GM21447 (cell line): ENCODE measurements around the gene CD34.
A peak's percentile ranks its signal among the peaks of the same experiment; 100 is the strongest.
"Not testable (repeated sequence)": the region's sequence is repeated elsewhere in the genome, so short reads cannot be mapped to it uniquely, and the experiment has no call there.

Experiments
- ATAC-seq: cut with Tn5 transposase; IDR thresholded peaks from one replicate; pipeline ENCODE4 v1.9.1; 2021; ENCODE audit not compliant: unreplicated experiment

Gene CD34

DNA sequence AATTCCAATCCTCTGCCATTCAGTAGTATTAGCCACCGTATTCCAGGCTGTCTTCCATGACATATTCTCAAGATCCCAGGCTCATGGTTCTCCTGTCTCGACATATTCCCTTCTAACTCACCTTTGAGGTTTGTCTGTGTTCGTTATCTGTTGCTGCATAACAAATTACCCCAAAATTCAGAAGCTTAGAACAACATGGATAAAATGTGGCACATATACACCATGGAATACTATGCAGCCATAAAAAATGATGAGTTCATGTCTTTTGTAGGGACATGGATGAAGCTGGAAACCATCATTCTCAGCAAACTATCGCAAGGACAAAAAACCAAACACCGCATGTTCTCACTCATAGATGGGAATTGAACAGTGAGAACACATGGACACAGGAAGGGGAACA is 33.0 kb downstream of the CD34 start:
- ATAC-seq: not testable (repeated sequence)

GRCh38 chr1:207876131-207876530 is 34.8 kb downstream of the CD34 start:
- ATAC-seq: no peak

DNA sequence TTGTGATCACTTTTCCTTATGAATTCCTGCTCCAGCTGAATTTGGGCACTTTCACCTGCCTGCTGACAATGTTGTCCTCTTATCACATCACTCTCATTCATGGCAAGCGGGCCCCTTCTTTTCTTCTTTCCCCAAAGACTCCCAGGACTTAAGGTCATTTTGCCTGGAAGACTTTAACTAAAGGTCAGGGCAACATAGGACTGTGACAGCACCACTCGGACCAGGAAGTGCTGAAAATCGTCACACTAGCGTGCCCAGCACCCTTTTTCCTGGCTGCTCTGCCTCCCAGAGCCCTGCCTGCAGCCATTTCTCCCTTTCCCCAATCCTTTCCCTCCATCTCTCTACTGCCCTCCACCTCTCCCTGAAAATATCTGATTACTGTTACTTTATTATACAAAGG is 35.4 kb downstream of the CD34 start:
- no peak for ATAC-seq

- no peak for ATAC-seq
Observed at GRCh38 chr1:207873055-207873890, 37.7 kb downstream of the CD34 start.

DNA sequence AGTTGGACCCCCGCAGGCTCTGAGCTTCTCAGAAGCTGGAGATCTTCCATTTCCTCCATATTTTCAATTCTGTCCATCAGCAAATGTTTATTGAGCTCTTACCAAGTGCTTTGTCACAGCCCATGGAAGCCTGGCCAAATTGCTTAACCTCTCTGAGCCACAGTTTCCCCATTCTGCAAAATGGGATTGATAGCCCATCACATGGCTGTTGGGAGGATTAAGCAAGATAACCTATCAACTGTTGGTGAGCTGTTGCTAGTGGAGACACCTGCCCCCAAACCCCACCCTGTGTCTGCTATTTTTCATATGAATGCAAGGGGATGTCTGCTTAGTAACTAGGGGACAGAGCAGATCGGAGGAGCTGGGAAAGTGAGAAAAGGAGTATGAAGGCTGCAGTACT is 38.3 kb downstream of the CD34 start:
- ATAC-seq: no peak

DNA sequence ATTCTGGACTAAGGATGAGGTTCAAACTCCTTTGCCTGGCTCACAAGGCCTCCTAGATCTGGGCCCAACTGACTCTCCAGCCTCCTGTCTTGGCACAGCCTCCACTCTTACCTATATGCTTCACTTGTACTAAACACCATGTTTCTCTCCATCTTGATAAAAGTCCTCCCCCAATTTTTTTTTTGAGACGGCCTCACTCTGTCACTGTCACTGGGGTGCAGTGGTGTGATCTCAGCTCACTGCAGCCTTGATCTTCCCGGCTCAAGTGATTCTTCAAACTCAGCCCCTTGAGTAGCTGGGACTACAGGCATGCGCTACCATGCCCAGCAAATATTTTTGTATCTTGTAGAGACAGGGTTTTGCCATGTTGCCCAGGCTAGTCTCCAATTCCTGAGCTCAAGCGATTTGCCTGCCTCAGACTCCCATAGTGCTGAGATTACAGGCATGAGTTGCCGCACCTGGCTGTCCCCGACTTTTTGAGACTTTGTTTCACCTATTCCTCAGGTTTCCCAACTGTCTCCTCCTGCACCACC is 39.7 kb downstream of the CD34 start:
- no peak for ATAC-seq

GRCh38 chr1:207870306-207871031 is 40.5 kb downstream of the CD34 start:
- ATAC-seq: no peak

DNA sequence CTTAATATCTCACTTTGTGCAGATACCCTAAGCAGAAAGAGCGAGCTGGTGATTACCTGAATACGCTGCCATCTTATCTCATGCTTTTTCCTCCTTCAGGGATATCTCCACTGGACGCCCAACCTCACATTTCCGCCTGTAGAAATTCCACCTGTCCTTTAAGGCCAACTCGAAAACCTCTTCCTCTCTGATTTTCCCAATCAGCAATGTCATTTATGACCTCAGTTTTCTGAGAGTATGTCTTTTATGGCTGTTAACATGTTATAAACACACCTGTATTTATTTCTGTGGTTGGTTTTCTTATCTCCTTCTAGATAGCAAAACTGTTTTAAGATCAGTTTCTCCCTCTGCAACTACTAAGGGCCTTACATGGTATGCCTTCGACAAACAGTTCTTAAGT is 41.1 kb downstream of the CD34 start:
- ATAC-seq: no peak

GRCh38 chr1:207868774-207869721 is 41.9 kb downstream of the CD34 start:
- ATAC-seq: peak; percentile 50

- ATAC-seq: peak; percentile 14
Observed at GRCh38 chr1:207868251-207868773, 42.6 kb downstream of the CD34 start.

GRCh38 chr1:207867136-207868109 is 43.5 kb downstream of the CD34 start:
- no peak for ATAC-seq

- no peak for ATAC-seq
Observed at GRCh38 chr1:207866471-207867135, 44.3 kb downstream of the CD34 start.

- peak; percentile 67 for ATAC-seq
Observed at GRCh38 chr1:207863893-207864535, 46.9 kb downstream of the CD34 start.

DNA sequence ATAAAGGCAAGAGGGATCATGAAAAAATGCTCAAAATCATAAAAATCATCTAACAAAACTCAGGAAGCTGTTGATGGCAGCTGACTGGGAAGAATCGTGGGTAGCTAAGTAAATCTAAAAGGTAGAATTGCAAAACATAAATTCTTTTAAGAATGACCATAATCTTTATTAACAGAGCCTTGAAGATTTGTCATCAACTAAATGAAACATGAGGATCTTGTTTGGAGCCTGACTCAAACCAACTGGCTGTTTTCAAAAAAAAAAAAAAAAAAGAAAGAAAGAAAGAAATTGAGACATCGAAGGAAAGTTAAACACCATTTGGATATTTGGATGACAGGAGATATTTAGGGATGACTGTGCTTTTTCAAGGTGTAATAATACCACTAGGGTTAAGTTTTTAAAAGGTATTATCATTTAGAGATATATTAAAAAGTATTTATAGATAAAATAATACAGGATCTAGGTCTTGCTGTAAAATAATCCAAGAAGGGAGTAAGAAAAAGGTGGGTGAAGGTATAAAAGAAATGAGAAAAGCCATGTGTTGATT is 48.6 kb downstream of the CD34 start:
- no peak for ATAC-seq

- peak; percentile 43 for ATAC-seq
Observed at GRCh38 chr1:207861442-207862177, 49.3 kb downstream of the CD34 start.

GRCh38 chr1:207860531-207860930 is 50.4 kb downstream of the CD34 start:
- no peak for ATAC-seq

GRCh38 chr1:207858806-207859205 is 52.1 kb downstream of the CD34 start:
- ATAC-seq: no peak

DNA sequence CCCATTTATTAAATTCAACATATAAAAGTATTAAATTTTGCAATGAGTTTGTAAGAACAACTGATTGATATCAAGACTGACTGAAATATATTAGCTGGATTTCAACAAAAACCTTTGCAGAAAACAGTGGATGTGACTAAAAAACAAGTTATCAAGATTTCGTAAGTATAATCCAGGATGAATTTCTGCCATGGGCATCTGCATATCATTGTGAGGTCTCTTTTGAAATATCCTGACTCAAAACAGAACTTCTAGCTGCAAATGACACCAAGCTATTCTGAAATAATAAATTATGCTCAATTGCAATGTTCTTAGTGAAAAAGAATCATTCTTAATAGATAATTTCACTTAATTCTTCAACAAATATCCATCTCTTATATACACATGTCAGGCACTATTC is 52.6 kb downstream of the CD34 start:
- no peak for ATAC-seq
